K562 (cell line): ENCODE data around the gene PHACTR3. TPM values are rescaled to one million over a fixed set of nuclear protein-coding genes. Genes with fewer than 3 reads are reported as not detected.

ENCODE experiments used
- ATAC-seq: fragments of 200-7000 bp; cut with Tn5 transposase; 3 replicates; pipeline ENCODE4 v1.9.1; 2020; ENCODE audit warnings: moderate library complexity
- BruUV-seq: library from RNA; stranded (reverse); fragments of 400-500 nt; replicated peaks from 2 replicates; lab custom pipeline; 2021; lab: Mats Ljungman, UMichigan
- CTCF ChIA-PET: fragments of 300-600 bp; formaldehyde crosslinking; extraction: SDS; loops from one replicate; lab custom pipeline; 2021; ENCODE audit warnings: low intra/inter-chr PET ratio; lab: Yijun Ruan, JAX
- POLR2A ChIA-PET: fragments of 300-600, 350-650 bp; sonication (Branson Sonifier 250); formaldehyde crosslinking; extraction: SDS; loops from one replicate; lab custom pipeline; 2021; ENCODE audit warnings: antibody characterized with exemption, inconsistent platforms; lab: Yijun Ruan, JAX
- DNase-seq, 4 experiments: peaks; one replicate each; pipeline versions ENCODE4 v3.0.0 to v3.0.0-alpha.2; 2011 to 2018; ENCODE audit warnings: low spot score in 3 of 4, mixed read lengths in 3 of 4; ENCODE audit errors: extremely low read depth in 1 of 4
- FAIRE-seq: peaks from 2 replicates; lab custom pipeline; 2011; peaks lifted over from hg19 to GRCh38; lab: Jason Lieb, UNC
- H2AFZ ChIP-seq: 2 replicates; pipeline ENCODE4 v1.6.0; 2011; ENCODE audit warnings: low read depth, low read length, control low read depth, inconsistent platforms
- H3K27ac ChIP-seq: fragments of 200-600 bp; 3 replicates; pipeline ENCODE4 v1.8.0; 2011; ENCODE audit warnings: low read depth, mild to moderate bottlenecking, control low read depth, inconsistent platforms, low read length, moderate library complexity, mixed read lengths; ENCODE audit errors: extremely low read depth
- H3K27me3 ChIP-seq, 2 experiments: fragments of 300-600 bp in 1 of 2; 2 replicates in 1 of 2; 3 replicates in 1 of 2; pipeline versions ENCODE4 v1.6.0 to v1.8.0; 2011; ENCODE audit warnings: inconsistent platforms in 2 of 2, low read length in 2 of 2, mild to moderate bottlenecking in 1 of 2, mixed read lengths in 1 of 2, moderate library complexity in 1 of 2; ENCODE audit not compliant: control insufficient read depth in 2 of 2, insufficient read depth in 2 of 2
- H3K36me3 ChIP-seq: fragments of 300-600 bp; 3 replicates; pipeline ENCODE4 v1.8.0; 2011; ENCODE audit warnings: mild to moderate bottlenecking, low read length, inconsistent platforms; ENCODE audit not compliant: control insufficient read depth, insufficient read depth
- H3K4me1 ChIP-seq, 2 experiments: fragments of 200-600 bp in 1 of 2; replicated peaks in 1 of 2; 2 replicates in 1 of 2; 3 replicates in 1 of 2; pipeline versions ENCODE4 v1.5.1 to v1.8.0; 2011; ENCODE audit warnings: inconsistent platforms in 2 of 2, low read length in 2 of 2, mild to moderate bottlenecking in 1 of 2, mixed read lengths in 1 of 2, moderate library complexity in 1 of 2; ENCODE audit not compliant: control insufficient read depth in 2 of 2, insufficient read depth in 2 of 2
- H3K4me2 ChIP-seq: 2 replicates; pipeline ENCODE4 v1.6.1; 2011; ENCODE audit warnings: low read length, control low read depth, inconsistent platforms, mixed read lengths; ENCODE audit not compliant: insufficient read depth
- H3K4me3 ChIP-seq: fragments of 200-600 bp; sonication (generic), shearing (Covaris generic); 2 replicates; pipeline ENCODE4 v1.5.1; 2016; ENCODE audit warnings: control low read depth, inconsistent platforms
- H3K79me2 ChIP-seq: fragments of 200-600 bp; 3 replicates; pipeline ENCODE4 v1.8.0; 2011; ENCODE audit warnings: low read length, inconsistent platforms; ENCODE audit not compliant: control insufficient read depth, insufficient read depth
- H3K9ac ChIP-seq, 2 experiments: 2 replicates each; pipeline versions ENCODE4 v1.6.0 to v1.6.1; 2011; ENCODE audit warnings: low read depth in 2 of 2, low read length in 2 of 2, control low read depth in 1 of 2, inconsistent platforms in 1 of 2, mild to moderate bottlenecking in 1 of 2, mixed read lengths in 1 of 2; ENCODE audit not compliant: insufficient read depth in 1 of 2
- H3K9me1 ChIP-seq: one replicate; pipeline ENCODE4 v1.6.0; 2011; ENCODE audit warnings: inconsistent platforms, mild to moderate bottlenecking, low read length, moderate library complexity; ENCODE audit not compliant: control insufficient read depth, insufficient read depth
- H3K9me3 ChIP-seq: replicated peaks from 2 replicates; pipeline ENCODE4 v1.5.1; 2011; ENCODE audit warnings: low read depth, low read length, inconsistent platforms; ENCODE audit not compliant: control insufficient read depth, insufficient read depth
- H4K20me1 ChIP-seq: replicated peaks from 2 replicates; pipeline ENCODE4 v1.6.1; 2011; ENCODE audit warnings: low read length, inconsistent platforms, mixed read lengths; ENCODE audit not compliant: control insufficient read depth, insufficient read depth
- FOXK2 ChIP-seq, 2 experiments: fragments of 450-650 bp; IDR thresholded peaks in 1 of 2; conservative IDR thresholded peaks in 1 of 2; 2 replicates each; pipeline ENCODE4 v1.6.1; 2016; ENCODE audit warnings: low read depth in 2 of 2, mild to moderate bottlenecking in 1 of 2
- RBM15 ChIP-seq: fragments of 200-400 bp; formaldehyde crosslinking; IDR thresholded peaks from 2 replicates; pipeline ENCODE4 v1.6.1; 2018; ENCODE audit warnings: mild to moderate bottlenecking, low read length, moderate library complexity; ENCODE audit not compliant: insufficient read depth
- RCOR1 ChIP-seq, 2 experiments: IDR thresholded peaks; 2 replicates each; pipeline ENCODE4 v1.6.1; 2012; ENCODE audit warnings: low read depth in 2 of 2, low read length in 2 of 2, borderline replicate concordance in 1 of 2, improper control_type of control experiment in 1 of 2
- TAF9B ChIP-seq: fragments of 450-650 bp; IDR thresholded peaks from 2 replicates; pipeline ENCODE4 v1.6.1; 2018; ENCODE audit warnings: mild to moderate bottlenecking; ENCODE audit not compliant: partially characterized antibody
- ZNF445 ChIP-seq: fragments of 250-450 bp; sonication (Bioruptor Pico); IDR thresholded peaks from 2 replicates; pipeline ENCODE4 v1.4.0; 2020; ENCODE audit warnings: low read depth, mild to moderate bottlenecking, moderate library complexity
- WGBS: fragments of 100-300 bp; shearing (Covaris generic); methylation state at CpG from one replicate; pipeline ENCODE4 v1.1.6; 2016; ENCODE audit warnings: low coverage, mixed read lengths; ENCODE audit not compliant: insufficient coverage; ENCODE audit errors: missing lambda C conversion rate; 5-methylcytosine and 5-hydroxymethylcytosine counted together
- in situ Hi-C: fragments of 300-500 bp; cut with MboI; formaldehyde crosslinking; loops from 4 replicates; pipeline ENCODE4 v1.15.0; 2018; ENCODE audit warnings: inconsistent platforms, mixed read lengths
- intact Hi-C: fragments of 100-400 bp; cut with micrococcal nuclease; formaldehyde crosslinking; loops from 2 replicates; pipeline ENCODE4 v1.14.2; 2022
- polyA plus RNA-seq, 8 experiments: library from polyadenylated mRNA; depleted of rRNA in 4 of 8; stranded (reverse) in 5 of 8; unstranded in 3 of 8; fragments of >200 nt; fragmentation: Nextera tagmentation in 2 of 8; fragmentation: Illumina TruSeq in 1 of 8; extraction: Ambion mirVana in 2 of 8; extraction: Trizol in 1 of 8; gene quantifications; 2 replicates each; pipeline versions ENCODE4 v1.2.1 to v1.2.3, GENCODE V29; 2011 to 2014; ENCODE audit warnings: inconsistent platforms in 1 of 8, missing spikeins in 1 of 8
- total RNA-seq, 7 experiments: library from RNA; depleted of rRNA in 6 of 7; stranded (reverse); fragments of >200 nt in 6 of 7; fragmentation: Illumina TruSeq in 2 of 7; extraction: Trizol in 2 of 7; gene quantifications; 2 replicates each; pipeline versions ENCODE4 v1.2.1 to v1.2.3, GENCODE V29; 2011 to 2021; ENCODE audit warnings: low replicate concordance in 1 of 7
- TF ChIP-seq, protein P1 (sequence below): IDR thresholded peaks from 2 replicates; pipeline ENCODE4 v1.6.1; 2016; ENCODE audit warnings: missing genetic modification characterization, missing compliant biosample characterization
- TF ChIP-seq, protein P2 (sequence below): fragments of 450-650 bp; IDR thresholded peaks from 2 replicates; pipeline ENCODE4 v1.6.1; 2018; ENCODE audit warnings: mild to moderate bottlenecking, low read depth; ENCODE audit not compliant: partially characterized antibody
- TF ChIP-seq, protein P3 (sequence below): sonication (generic); formaldehyde crosslinking; IDR thresholded peaks from 2 replicates; pipeline ENCODE4 v1.8.1; 2023; ENCODE audit warnings: mild to moderate bottlenecking, missing genetic modification reagents
- TF ChIP-seq, protein P4 (sequence below): fragments of 450-650 bp; IDR thresholded peaks from 2 replicates; pipeline ENCODE4 v1.6.1; 2016; ENCODE audit warnings: borderline replicate concordance
- TF ChIP-seq, protein P5 (sequence below), 2 experiments: fragments of 450-650 bp in 1 of 2; IDR thresholded peaks; 2 replicates each; pipeline ENCODE4 v1.6.1; 2011 to 2017; ENCODE audit warnings: low read depth in 2 of 2, antibody characterized with exemption in 1 of 2, borderline replicate concordance in 1 of 2, low read length in 1 of 2, mild to moderate bottlenecking in 1 of 2, mixed read lengths in 1 of 2; ENCODE audit not compliant: control insufficient read depth in 1 of 2

Gene PHACTR3
- total and polyA plus RNA-seq, 9 of the 15 experiments (the other 6 are each of a cell fraction or from before 2014, with no cell fraction given) = not detected

DNA sequence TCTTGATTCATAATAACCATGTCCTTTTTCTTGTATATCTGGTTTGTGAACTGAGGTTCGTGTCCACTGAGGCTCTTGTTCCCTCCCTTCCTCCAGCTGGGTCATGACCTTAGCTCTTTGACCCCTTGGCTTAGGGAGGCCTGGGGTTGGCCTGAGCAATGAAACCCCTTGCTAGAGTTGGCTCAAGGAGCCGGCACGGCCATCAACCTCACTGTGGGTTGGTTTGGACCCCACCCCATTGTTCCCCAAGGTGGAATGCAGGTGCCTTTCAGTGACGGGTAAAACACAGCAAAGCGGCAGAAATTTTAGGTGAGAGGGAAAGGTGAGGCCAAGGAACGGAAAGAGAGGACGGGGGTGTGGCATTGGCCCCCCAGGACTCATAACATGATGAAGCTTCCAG, 44.5 kb upstream of the PHACTR3 start:
- ChIA-PET CTCF (interaction anchor here (0.7 kb wide), 1 partner anchor 17 kb away, joined by 3 read pairs; no protein-coding TSS in a partner anchor), POLR2A (interaction anchor here (0.6 kb wide), 1 partner anchor 1783 kb away, joined by 3 read pairs; no protein-coding TSS in a partner anchor)
- ATAC-seq (no peak), DNase-seq (no peak), FAIRE-seq (no peak)
- no peak overlapping the region for H3K27ac ChIP-seq
- in situ Hi-C loops (no loop called here), intact Hi-C loops (no loop called here)
- H3K9me1 ChIP-seq = no peaks in the 10 kb centered on the region
- BruUV-seq = no TSS peak
- H3K36me3 ChIP-seq = no peaks in the 10 kb centered on the region
- H3K27me3 ChIP-seq = peaks cover 0 to 11% of the 10 kb centered on the region in 2 experiments; a peak in 2 of 5 replicates
- no peaks in the 10 kb centered on the region for H3K79me2 ChIP-seq
- H4K20me1 ChIP-seq = no peaks in the 10 kb centered on the region
- no peak overlapping the region for H3K9ac ChIP-seq
- WGBS = 7% methylated on average over 6 of the region's 7 CpGs
- no peak overlapping the region for H3K4me3 ChIP-seq
- H3K4me2 ChIP-seq = no peak overlapping the region
- H3K4me1 ChIP-seq = no peaks in the 10 kb centered on the region; a peak in 1 of 5 replicates
- no peak overlapping the region for H2AFZ ChIP-seq
- H3K9me3 ChIP-seq = no peaks in the 10 kb centered on the region
- TF ChIP-seq, protein P1, sequence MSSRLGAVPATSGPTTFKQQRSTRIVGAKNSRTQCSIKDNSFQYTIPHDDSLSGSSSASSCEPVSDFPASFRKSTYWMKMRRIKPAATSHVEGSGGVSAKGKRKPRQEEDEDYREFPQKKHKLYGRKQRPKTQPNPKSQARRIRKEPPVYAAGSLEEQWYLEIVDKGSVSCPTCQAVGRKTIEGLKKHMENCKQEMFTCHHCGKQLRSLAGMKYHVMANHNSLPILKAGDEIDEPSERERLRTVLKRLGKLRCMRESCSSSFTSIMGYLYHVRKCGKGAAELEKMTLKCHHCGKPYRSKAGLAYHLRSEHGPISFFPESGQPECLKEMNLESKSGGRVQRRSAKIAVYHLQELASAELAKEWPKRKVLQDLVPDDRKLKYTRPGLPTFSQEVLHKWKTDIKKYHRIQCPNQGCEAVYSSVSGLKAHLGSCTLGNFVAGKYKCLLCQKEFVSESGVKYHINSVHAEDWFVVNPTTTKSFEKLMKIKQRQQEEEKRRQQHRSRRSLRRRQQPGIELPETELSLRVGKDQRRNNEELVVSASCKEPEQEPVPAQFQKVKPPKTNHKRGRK = no peak
- TF ChIP-seq RCOR1 (IDR thresholded peaks at IDR 0.05; ENCODE audit: borderline replicate concordance in 1 of 2, low read depth in 2 of 2, low read length in 2 of 2) (no peak), TAF9B (no peak), FOXK2 (conservative IDR thresholded peaks at IDR 0.05 in 1 of 2, IDR thresholded peaks at IDR 0.05 in 1 of 2; ENCODE audit: low read depth in 2 of 2) (no peak), RBM15 (no peak), ZNF445 (no peak)
- TF ChIP-seq, protein P2, sequence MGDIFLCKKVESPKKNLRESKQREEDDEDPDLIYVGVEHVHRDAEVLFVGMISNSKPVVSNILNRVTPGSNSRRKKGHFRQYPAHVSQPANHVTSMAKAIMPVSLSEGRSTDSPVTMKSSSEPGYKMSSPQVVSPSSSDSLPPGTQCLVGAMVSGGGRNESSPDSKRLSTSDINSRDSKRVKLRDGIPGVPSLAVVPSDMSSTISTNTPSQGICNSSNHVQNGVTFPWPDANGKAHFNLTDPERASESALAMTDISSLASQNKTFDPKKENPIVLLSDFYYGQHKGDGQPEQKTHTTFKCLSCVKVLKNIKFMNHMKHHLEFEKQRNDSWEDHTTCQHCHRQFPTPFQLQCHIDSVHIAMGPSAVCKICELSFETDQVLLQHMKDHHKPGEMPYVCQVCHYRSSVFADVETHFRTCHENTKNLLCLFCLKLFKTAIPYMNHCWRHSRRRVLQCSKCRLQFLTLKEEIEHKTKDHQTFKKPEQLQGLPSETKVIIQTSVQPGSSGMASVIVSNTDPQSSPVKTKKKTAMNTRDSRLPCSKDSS = no peak
- TF ChIP-seq, protein P3, sequence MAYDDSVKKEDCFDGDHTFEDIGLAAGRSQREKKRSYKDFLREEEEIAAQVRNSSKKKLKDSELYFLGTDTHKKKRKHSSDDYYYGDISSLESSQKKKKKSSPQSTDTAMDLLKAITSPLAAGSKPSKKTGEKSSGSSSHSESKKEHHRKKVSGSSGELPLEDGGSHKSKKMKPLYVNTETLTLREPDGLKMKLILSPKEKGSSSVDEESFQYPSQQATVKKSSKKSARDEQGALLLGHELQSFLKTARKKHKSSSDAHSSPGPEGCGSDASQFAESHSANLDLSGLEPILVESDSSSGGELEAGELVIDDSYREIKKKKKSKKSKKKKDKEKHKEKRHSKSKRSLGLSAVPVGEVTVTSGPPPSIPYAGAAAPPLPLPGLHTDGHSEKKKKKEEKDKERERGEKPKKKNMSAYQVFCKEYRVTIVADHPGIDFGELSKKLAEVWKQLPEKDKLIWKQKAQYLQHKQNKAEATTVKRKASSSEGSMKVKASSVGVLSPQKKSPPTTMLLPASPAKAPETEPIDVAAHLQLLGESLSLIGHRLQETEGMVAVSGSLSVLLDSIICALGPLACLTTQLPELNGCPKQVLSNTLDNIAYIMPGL (CRISPR knock-in tag) = no peak
- TF ChIP-seq, protein P4, sequence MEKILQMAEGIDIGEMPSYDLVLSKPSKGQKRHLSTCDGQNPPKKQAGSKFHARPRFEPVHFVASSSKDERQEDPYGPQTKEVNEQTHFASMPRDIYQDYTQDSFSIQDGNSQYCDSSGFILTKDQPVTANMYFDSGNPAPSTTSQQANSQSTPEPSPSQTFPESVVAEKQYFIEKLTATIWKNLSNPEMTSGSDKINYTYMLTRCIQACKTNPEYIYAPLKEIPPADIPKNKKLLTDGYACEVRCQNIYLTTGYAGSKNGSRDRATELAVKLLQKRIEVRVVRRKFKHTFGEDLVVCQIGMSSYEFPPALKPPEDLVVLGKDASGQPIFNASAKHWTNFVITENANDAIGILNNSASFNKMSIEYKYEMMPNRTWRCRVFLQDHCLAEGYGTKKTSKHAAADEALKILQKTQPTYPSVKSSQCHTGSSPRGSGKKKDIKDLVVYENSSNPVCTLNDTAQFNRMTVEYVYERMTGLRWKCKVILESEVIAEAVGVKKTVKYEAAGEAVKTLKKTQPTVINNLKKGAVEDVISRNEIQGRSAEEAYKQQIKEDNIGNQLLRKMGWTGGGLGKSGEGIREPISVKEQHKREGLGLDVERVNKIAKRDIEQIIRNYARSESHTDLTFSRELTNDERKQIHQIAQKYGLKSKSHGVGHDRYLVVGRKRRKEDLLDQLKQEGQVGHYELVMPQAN = no peak
- TF ChIP-seq, protein P5, sequence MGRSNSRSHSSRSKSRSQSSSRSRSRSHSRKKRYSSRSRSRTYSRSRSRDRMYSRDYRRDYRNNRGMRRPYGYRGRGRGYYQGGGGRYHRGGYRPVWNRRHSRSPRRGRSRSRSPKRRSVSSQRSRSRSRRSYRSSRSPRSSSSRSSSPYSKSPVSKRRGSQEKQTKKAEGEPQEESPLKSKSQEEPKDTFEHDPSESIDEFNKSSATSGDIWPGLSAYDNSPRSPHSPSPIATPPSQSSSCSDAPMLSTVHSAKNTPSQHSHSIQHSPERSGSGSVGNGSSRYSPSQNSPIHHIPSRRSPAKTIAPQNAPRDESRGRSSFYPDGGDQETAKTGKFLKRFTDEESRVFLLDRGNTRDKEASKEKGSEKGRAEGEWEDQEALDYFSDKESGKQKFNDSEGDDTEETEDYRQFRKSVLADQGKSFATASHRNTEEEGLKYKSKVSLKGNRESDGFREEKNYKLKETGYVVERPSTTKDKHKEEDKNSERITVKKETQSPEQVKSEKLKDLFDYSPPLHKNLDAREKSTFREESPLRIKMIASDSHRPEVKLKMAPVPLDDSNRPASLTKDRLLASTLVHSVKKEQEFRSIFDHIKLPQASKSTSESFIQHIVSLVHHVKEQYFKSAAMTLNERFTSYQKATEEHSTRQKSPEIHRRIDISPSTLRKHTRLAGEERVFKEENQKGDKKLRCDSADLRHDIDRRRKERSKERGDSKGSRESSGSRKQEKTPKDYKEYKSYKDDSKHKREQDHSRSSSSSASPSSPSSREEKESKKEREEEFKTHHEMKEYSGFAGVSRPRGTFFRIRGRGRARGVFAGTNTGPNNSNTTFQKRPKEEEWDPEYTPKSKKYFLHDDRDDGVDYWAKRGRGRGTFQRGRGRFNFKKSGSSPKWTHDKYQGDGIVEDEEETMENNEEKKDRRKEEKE (IDR thresholded peaks at IDR 0.05; ENCODE audit: borderline replicate concordance in 1 of 2, control insufficient read depth in 1 of 2, low read depth in 2 of 2, low read length in 1 of 2) = no peak
